HG02885 (cell line): ENCODE data around the gene RAPGEF3.
A peak's percentile ranks its signal among the peaks of the same experiment; 100 is the strongest.

ENCODE experiments used
- ATAC-seq: cut with Tn5 transposase; IDR thresholded peaks from one replicate; pipeline ENCODE4 v1.9.1; 2021; ENCODE audit warnings: mild to moderate bottlenecking; ENCODE audit not compliant: unreplicated experiment, poor library complexity

RAPGEF3 gene

GRCh38 chr12:47725893-47726292 is 32.8 kb downstream of the RAPGEF3 start:
- ATAC-seq = peak; percentile 94

GRCh38 chr12:47725091-47725772 is 33.4 kb downstream of the RAPGEF3 start, which contains the start of gene ENDOU:
Gene ENDOU (minus strand): TSS chr12:47725490. CDS start chr12:47725413, 77 bp downstream.
- ATAC-seq = no peak

GRCh38 chr12:47722941-47723631 is 35.6 kb downstream of the RAPGEF3 start:
- no peak for ATAC-seq

GRCh38 chr12:47722136-47722834 is 36.4 kb downstream of the RAPGEF3 start:
- no peak for ATAC-seq

GRCh38 chr12:47721431-47721973 is 37.2 kb downstream of the RAPGEF3 start:
- ATAC-seq = no peak

GRCh38 chr12:47718531-47718930 is 40.1 kb downstream of the RAPGEF3 start:
- ATAC-seq = no peak

GRCh38 chr12:47717443-47718193 is 41.1 kb downstream of the RAPGEF3 start:
- ATAC-seq = no peak

- ATAC-seq = no peak
Observed at GRCh38 chr12:47717046-47717442, 41.6 kb downstream of the RAPGEF3 start.

GRCh38 chr12:47715877-47716548 is 42.7 kb downstream of the RAPGEF3 start:
- no peak for ATAC-seq

GRCh38 chr12:47715393-47715876 is 43.2 kb downstream of the RAPGEF3 start:
- ATAC-seq = peak; percentile 81

- ATAC-seq = peak; percentile 25
Observed at GRCh38 chr12:47714826-47715386, 43.8 kb downstream of the RAPGEF3 start.

- no peak for ATAC-seq
Observed at GRCh38 chr12:47712171-47712570, 46.5 kb downstream of the RAPGEF3 start.

- ATAC-seq = no peak
Observed at GRCh38 chr12:47711448-47711847, 47.2 kb downstream of the RAPGEF3 start.

- ATAC-seq = no peak
Observed at GRCh38 chr12:47710278-47710677, 48.4 kb downstream of the RAPGEF3 start.

GRCh38 chr12:47709671-47710070 is 49.0 kb downstream of the RAPGEF3 start:
- no peak for ATAC-seq

GRCh38 chr12:47709237-47709636 is 49.4 kb downstream of the RAPGEF3 start:
- no peak for ATAC-seq

- ATAC-seq = peak; percentile 33
Observed at GRCh38 chr12:47707905-47708543, 50.7 kb downstream of the RAPGEF3 start.

- ATAC-seq = no peak
Observed at GRCh38 chr12:47707355-47707754, 51.3 kb downstream of the RAPGEF3 start.
